GM03348 (cell line): ENCODE measurements around the gene LHFPL6.
"Not testable (repeated sequence)": the region's sequence is repeated elsewhere in the genome, so short reads cannot be mapped to it uniquely, and the experiment has no call there.

Experiments used
- DNase-seq: peaks from one replicate; pipeline ENCODE4 v3.0.0; 2012; ENCODE audit warnings: low spot score

LHFPL6 gene

DNA sequence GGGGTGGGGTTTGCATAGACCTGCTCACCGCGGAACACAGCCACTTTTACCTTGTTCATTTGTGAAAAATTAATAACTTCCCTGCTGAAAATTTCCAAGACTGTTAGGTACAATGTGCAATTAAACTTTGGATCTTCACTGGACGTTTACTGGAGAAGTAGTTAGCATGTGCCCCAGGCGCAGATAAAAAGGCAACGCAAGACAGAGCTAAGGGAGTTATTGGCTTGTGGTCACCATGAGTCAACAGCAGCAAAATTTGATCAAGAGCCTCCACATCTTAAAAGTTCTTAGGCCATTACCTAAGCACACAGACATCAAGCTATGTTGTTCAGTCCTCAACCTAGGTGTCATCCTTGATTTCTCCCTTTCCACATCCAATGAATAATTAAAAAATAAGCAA is 257.0 kb downstream of the LHFPL6 start:
- no peak for DNase-seq

DNA sequence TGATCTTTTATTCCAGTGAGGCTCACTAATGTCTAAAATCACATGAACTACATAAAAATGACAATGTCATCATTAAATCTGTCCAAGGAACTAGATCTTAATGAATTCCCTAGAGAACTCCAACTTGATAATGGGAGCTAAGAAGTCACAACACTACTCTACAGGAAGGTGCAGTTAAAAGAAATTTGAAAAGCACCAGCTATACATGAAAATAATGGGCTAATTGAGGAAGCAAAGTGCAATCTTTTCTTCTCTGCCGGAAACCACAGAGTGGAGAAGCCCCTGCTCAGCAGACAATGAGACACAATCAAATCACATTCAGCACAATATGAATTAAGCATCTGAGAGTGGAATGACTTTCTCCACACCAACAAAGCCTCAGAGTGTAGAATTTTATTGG is 261.7 kb downstream of the LHFPL6 start:
- DNase-seq = no peak

GRCh38 chr13:39338114-39338513 is 264.9 kb downstream of the LHFPL6 start:
- DNase-seq = not testable (repeated sequence)

DNA sequence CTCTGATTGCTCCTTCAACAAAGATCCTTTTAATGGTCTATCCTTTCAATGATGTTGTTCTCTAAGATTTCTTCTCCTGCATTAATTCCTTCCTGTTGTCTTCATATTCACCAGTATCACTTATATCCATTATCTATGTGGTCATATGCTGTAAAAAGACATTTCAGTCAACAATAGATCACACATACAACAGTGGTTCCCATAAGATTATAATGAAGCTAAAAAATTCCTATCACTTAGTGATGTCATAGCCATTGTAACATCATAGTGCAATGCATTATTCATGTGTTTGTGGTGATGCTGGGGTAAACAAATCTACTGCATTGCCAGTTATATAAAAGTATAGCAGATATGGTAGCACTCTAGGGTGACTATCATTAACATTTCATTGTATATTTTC is 266.1 kb downstream of the LHFPL6 start:
- DNase-seq = no peak

DNA sequence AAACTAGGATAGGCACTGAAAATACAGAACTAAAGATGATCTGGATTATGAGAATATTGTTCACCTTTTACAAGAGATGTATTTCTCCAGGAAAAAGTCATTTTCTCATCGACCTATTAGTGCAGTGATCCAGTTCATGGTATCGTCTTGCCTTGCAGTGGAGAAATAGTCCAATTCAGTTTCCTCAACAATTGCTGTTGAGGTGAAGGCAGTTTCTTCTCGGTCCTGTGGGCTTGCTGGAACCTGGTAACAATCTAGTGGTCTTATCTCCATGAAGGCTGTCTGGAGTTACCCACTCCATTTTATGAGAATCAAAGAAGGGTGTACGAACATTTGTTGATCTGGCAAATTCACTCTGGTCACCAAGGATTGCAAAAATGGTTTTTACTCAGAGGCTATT is 266.8 kb downstream of the LHFPL6 start:
- DNase-seq = no peak

DNA sequence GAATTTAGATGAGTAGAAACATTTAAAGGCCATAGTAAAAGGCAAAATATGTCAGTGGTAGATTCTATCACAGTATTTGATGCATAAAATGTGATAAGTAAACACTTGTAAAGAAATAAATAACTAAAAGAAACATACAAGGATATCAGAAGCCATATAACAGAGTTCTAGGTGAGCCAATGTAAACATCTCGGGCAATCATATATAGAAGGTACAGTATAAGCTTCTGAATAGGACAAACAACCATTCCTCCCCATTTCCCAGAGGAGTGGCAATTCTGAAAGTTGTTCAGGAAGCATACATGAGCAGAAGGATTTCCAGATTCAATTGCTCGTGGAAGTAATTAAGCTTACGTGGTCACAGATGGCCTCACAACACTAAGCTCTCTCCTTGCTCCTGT is 267.3 kb downstream of the LHFPL6 start:
- DNase-seq = no peak

DNA sequence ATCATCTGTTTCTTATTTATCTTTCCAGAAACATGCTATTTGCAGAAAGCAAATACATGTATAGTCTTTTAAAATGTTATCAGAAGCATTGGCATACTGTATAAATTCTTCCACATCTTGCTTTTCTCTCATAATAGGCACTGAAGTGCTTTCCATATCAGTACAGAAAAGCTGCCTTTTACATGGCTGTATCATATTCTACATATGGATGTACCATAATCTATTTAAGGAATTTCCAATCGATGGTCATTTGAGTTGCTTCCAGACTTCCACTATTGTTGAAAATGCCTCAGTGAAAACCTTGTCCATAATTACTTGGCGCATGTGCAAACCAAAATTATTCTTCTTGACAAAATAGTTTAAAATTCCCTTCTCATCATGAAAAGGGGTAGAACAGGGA is 272.5 kb downstream of the LHFPL6 start:
- no peak for DNase-seq

GRCh38 chr13:39329182-39329639 is 273.8 kb downstream of the LHFPL6 start:
- no peak for DNase-seq

- DNase-seq = no peak
These were observed 275.9 kb downstream of the LHFPL6 start for GRCh38 chr13:39327172-39327479.

- no peak for DNase-seq
These were observed 276.4 kb downstream of the LHFPL6 start for GRCh38 chr13:39326469-39327171.

DNA sequence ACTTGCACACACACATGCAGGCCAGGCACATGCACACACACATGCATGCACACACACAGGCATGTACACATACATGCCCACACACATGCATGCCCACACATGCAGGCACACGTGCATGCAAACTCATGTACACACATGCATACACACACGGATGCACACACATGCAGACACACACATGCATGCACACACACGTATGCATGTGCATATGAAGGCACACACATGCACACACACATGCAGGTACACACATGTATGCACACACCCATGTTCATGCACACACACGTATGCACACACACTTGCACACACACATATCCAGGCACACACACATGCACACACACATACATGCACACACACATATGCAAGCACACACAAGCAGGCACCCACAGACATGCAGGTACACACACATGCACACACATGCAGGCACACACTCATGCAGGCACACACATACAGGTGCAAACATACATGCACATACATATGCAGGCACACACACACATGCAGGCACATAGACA is 278.1 kb downstream of the LHFPL6 start:
- DNase-seq = no peak

DNA sequence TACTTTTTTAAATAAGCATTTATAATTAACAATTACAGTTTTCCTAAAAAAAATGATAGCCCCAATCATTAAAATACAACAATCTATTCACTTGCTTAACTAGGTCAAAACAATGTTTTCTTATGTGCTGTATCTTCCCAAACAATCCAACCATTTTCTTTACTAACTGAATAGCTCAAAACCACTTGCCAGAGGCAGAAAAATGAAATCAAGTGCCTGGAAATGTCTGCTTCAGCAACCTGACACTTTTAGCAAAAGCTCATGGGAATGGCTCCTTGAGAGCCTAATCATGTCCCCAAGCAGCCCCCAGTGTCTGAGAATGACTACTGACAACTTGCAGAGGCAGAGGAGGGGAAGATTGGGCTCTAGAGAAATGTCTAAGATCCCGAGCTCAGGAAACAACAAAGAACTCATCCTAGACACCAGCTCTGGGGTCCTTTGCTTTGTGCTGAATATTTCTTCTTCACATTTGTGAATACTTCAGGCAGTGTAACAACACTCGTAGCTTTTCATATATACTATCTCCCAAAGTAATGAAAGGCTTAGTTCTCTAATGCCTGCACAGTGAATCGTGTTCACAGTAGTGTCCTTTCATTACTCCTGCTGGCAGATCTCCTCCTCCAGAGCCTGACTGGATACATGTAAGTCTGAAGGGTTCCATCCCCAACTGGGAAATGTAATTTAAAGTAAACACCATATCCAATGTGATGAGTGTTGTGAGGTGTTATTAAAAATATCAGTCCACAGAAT is 280.0 kb downstream of the LHFPL6 start:
- DNase-seq = no peak

GRCh38 chr13:39321574-39321973 is 281.4 kb downstream of the LHFPL6 start:
- DNase-seq = peak; percentile 29

- DNase-seq = no peak
These were observed 284.8 kb downstream of the LHFPL6 start for GRCh38 chr13:39318161-39318560.

DNA sequence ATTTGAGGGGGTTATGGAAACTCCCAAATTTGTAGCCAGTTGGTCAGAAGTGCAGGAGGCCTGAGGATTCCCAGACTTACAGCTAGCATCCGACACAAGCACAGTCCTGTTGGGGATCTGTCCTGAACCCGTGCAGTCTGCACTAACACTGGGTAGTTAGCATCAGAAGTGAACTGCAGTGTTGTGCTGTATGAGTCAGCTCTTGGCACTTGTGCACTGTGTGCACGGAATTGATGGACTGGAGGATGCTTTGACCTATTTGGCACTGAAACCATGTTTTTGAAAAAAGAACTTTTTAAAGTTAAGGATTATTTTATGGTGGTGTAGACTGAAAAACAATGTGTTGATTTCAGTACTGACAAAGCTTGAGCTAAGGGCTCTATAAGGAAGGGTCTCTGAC is 285.7 kb downstream of the LHFPL6 start:
- DNase-seq = peak; percentile 41

DNA sequence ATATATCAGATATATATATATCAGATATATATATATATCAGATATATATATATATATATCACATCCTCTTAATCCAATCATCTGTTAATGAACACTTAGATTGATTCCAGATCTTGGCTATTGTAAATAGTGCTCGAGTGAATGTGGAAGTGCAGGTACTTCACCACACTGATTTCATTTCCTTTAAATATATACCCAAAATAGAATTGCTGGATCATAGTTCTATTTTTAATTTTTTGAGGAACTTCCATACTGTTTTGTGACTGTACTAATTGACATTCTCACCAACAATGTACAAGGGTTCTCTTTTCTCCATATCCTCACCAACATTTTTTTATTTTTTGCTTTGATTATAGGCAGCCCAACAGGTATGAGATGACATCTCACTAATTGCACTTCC is 287.2 kb downstream of the LHFPL6 start:
- DNase-seq = no peak

DNA sequence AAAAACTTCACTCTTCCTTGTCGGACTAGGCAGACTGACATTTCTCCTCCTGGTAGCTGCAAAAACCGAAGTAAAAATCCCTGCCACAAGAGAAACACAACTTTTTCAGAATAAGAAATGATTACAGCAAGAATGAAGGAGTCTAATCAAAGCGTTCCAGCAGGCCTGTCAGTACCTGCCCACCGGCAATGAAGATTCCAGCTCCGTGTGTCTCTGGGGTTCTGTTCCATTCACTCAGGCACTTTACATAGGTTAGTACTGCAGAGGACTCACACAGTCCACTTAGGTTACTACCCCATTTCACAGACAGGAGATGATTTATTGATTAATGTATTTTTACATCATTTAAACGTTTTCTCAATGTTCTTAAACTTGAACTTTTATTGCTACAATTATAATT is 289.3 kb downstream of the LHFPL6 start:
- no peak for DNase-seq

DNA sequence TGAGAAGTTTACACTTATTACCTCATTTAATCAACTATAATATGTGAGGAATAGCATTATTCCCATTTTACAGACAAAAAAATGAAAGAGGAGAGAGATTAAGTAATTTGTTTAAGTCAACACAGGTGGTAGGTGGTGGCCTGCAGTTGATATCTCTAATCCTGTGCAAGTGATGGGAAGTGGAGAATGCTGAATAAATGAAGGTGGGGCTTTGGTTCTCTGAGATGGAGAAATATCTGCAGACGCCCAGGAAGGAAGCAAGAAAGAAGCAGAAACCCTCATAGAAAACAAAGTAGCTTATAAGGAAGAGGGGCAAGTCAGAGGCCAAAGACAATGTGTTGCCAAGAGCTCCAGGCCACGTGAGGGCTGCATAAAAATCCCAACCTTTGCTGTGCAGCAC is 290.4 kb downstream of the LHFPL6 start:
- no peak for DNase-seq

DNA sequence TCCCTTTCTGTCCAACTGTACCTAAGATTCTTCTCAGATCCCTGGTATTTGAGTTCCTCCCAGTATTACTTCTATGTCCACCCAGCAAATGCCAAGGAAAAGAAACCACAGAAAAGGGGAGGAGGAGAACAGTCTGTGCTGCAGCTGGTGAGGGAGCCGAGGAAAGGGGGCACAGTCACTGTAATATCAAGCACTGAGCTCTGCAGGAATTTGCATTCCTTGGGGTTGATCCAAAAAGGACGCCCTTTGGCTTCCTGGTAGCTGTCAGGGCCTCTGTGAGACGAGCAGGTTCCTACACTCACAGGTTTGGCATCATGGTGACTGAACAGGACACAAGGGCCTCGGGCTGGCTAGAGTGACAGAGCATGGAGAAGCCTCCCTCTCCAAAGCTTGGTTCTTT is 291.4 kb downstream of the LHFPL6 start:
- DNase-seq = peak; percentile 13

- DNase-seq = no peak
These were observed 292.0 kb downstream of the LHFPL6 start for GRCh38 chr13:39310961-39311360.

- DNase-seq = no peak
These were observed 296.1 kb downstream of the LHFPL6 start for GRCh38 chr13:39306639-39307589.

DNA sequence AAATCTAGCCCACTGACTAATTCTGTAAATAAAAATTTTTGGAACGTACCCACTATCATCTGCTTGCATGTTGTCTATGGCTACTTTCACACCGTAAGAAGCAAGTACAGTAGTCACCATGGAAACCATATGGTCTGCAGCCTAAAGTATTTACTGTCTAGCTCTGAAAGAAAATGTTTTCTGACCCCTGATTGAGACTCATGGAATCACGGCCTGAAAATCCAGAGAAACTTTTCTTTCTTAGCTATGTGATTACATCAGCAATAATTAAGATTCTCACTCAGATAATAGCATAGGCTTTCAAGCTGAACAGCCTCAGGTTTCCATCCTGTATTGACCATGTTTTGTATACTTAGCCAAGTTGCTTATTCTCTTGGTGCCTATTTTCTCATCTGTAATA is 300.2 kb downstream of the LHFPL6 start:
- no peak for DNase-seq

DNA sequence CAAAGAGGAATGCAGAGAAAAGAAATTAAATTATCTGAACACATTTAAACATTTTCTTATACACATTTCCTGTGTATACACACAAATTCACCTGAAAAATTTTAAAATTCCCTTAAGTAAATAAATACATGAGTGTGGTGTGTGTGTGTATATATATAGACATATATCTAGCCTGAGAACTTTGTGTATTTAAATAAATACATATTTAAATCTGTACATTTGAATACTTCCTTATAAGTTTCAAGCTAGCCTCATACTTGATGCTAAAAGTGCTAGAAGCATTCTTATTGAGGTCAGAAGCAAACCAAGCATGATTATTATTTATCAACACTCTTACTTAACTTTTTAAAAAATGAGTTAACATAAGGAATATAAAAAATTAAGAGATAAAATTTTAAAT is 304.0 kb downstream of the LHFPL6 start:
- no peak for DNase-seq
